Kidney glomerular epithelial cell (primary cell): ENCODE measurements around the gene HOXA9.

ENCODE experiments used
- DNase-seq: peaks from one replicate; lab custom pipeline; 2025; lab: John Stamatoyannopoulos, UW

The HOXA9 gene

DNA sequence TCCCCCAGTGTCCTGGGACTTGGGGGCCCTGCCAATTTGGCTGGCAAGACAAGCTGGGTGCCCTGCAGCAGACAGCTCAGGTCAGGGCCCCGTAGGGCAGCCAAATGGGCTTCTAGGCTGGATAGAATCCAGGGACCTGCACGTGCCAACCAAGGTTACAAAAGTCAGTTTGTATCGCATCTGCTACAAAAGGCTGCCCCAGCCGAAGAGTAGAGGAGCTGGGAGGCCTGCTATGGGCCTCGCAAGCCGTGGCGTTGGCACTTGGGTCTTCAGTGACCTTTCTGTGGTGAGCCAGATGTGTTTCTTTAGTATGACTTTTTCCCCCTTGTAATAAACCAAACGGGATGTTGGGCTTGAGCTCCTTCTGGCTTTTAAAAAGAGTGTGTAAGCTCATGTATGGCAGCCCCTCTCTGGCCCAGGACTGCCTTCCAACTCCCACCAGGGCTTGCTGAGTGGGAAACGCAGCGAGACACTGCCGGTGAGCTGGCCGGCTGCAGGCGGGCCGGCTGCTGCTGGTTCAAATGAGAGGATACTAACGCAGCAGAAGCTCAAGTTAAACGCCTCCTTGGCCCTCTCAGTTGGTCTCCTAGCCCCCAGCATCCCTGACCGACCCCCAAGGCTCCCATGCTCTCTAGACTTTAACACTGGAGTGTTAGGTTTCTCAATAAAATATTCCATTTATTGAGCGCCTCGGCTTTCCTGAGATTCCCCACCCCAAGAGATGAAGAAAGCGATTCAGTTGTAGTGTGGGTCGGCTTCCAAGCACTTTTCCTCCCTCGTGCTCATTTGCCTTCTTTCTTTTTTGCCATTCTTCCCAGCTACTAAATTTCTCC lies 11.8 kb upstream of the HOXA9 start:
- DNase-seq: no peak

DNA sequence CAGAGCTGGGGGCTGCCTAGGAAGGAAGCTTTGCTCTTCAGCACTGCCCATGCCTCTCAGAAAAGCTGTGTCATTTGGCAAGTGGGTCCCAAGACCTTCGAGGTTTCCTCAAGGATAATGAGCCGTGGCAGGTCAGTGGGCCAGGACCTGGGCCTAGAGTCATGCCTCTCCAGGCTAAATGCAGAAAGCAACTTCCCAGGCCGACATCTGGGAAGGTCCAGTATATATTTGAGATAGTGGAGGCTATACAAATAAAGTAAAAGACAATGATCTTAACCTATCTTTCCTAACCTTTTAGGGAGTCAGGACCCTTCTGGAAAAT lies 11.1 kb upstream of the HOXA9 start:
- DNase-seq: no peak

DNA sequence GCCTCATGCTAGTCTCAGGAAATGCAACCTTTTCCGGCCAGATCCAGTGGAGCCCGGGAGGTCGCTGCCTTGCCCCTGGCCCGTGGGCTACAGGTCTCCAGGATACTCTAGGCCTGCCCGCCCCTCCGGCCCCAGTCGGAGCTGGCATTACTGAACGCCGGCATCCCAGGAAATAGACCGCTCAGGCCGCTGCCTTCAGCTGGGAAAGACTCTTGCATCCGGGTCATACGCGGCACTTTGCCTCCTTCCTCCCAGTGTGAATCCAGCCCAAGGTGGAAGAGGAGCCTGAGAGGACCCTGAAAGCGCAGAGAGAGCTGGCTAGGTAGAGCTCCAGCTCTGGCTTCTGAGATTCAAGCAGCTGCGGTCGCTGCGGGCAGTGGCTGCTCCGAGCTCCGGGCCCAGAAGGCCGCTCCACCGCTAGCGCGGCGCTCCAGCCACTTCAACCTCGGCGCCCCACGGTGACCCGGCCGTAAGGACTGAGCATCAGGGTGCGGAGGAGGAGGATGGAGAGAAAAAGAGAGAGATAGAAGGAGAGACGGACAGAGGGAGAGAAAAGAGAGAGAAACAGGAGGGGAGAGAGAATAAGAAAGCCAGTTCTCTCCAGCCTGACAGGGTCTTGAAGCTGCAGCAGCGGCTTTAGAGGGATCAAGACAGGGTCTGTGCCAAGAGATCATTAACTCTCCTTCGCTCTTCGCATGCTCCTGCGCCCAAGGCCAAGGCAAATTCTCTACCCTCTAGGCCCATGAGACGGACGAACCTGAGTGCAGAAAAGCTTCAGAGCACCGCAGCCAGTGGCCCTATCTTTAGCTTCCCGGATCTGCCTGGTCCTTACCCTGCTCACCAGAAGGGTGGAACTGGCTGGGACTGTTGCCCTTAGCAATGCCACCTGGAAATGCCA lies 10.5 kb upstream of the HOXA9 start:
- no peak for DNase-seq

DNA sequence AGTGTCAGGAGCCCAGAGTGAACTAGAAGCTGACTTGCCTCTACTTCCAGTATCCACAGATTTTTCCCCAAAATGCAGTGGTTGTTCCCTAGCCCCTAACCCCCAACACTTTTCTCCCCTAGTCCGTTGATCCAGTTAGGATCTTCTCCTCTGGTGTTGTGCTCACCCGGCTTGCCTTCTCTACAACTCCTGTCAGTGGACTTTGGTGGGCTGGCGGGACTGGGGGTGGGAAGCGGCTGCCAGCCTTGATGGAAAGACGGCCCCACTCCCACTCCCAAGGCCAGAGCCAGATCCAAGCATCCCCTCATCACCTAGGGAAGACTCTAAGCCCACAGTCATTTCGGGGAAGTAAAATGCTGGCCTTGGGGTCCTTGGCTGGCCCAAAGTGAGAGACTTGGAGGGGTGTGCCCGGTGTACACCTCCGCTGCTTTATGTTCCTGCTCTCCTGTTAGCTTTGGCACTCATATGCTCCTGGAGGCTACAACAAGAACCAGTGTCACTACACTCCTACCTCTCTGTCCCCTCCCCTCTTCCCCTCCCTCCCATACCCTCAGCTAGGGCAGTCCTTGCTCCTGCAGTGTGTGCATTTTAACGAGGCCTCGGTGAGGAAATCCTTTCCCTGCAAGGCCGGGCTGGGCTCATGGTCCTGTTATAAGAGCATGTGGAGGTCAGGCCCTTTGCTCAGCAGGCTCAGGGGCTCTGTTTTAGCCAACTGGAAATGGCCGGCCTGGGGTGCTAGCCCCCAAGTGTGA lies 9.7 kb upstream of the HOXA9 start:
- no peak for DNase-seq

DNA sequence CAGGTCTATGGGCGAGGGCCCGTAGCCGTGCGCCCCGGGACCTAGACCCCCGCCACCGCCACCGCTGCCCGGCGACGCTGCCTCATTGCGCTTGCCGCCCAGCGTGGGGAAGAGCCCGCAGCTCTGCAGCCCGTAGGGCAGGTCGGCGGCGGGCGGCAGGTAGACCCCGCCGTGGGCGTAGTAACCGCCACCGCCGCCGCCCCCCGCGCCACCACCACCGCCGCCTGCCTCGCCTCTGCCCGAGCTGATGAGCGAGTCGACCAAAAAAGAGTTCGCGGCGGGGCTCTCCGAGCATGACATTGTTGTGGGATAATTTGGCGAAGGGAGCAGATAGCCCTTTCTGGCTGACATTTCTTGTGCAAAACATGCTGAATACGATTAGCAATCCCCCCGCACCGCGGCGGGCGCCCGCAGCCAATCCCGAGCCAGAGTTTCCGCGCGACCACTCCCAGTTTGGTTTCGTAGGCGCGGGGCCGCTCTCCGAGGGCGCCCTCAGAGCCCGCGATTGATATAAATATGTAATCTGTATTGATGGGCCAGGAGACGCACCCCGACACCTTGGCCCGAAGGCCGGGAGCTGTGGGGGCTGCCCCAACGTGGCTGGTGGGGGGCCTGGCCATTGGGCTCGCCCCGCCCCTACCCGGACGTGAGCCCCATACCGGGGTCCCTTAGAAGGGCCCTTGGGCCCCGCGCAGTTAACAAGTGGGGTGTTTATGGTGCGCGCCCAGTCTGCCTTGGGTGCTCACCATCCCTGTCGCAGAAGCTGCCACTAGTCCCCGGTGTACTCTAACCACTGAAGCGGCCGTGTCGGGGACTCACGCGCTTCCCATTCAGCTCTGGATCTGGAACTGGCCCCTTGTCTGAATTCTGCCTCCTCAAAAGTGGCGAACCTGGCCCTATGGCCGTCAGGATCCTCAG lies 8.9 kb upstream of the HOXA9 start, which contains the start of gene HOXA10:
Gene HOXA10, minus strand, starts transcription at position 365 of the 918 bp plus-strand sequence. Its CDS starts 14 bp downstream, at position 351.
- no peak for DNase-seq

DNA sequence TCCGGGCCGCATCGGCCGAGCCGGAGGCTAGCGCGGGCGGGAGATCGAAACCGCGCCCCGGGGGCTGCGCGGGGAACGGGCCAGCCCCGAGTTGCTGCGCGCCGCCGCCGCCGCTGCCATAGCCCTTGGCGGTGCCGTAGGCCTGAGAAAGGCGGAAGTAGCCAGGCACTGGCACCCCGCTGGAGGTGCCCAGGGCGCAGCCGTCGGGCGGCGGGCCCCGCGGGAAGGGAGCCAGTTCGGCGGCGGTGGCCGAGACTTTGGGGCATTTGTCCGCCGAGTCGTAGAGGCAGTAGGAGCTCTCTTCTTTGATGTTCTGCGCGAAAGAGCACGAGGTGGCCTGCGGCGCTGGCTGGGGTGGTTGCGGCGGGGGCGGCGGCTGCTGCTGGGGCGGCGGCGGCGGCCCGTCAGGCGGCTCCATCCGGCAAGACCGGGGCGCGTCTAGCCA lies 8.2 kb upstream of the HOXA9 start:
- DNase-seq: no peak

DNA sequence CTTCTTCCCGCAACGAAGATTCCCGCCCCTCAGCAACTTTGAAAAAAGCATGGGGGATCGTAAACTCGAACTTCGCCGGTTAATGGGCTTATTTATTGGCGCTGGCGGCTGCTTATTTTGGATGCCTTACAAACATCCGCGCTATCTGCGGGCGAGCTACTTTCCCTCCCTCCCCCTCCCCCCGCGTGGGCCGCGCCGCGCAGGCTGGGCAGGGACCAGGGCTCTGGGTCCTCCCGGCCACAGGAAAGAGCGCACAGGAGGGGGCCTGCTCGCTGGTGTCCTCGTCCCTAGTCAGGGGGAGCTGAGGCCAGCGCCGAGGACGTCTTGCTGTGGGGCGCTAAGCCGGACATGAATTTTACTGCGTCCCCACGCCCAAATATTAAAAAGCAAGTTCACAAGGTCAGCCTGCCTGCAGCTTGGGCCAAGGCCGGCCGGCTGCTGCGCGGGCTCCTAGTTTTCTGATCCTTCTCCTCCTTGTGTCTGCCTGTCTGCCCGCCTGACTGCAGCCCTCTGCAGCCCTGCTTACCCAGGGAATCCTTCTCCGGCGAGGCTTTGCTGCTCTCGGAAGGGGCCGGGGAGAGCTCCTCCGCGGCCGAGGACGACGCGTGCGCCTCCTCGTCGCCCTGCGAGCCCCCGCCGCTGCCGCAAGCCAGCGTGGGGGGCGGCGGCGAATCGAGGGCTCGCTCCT lies 7.6 kb upstream of the HOXA9 start:
- DNase-seq: no peak

DNA sequence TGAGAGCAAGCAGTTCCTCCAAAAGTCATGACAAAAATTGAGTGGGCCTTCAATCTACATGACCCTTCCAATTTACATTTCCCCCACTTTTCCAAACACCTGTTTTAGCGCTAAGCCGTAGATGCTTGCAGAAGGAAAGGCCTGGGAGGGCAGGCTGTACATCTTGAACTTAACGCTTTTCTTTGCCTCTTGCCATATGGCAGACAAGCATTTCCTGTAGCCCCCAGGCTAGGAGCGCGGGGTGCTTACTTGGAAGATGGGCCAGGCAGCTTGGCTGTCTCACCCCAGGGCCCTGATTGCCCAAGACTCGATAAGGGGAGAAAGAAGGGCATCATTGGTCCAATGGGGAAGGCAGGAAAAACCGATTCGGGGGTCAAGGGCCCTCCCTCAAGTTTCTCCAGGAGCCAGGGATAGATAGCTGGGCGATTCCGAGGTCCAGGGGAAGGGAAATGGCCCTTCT lies 7.0 kb upstream of the HOXA9 start:
- no peak for DNase-seq

DNA sequence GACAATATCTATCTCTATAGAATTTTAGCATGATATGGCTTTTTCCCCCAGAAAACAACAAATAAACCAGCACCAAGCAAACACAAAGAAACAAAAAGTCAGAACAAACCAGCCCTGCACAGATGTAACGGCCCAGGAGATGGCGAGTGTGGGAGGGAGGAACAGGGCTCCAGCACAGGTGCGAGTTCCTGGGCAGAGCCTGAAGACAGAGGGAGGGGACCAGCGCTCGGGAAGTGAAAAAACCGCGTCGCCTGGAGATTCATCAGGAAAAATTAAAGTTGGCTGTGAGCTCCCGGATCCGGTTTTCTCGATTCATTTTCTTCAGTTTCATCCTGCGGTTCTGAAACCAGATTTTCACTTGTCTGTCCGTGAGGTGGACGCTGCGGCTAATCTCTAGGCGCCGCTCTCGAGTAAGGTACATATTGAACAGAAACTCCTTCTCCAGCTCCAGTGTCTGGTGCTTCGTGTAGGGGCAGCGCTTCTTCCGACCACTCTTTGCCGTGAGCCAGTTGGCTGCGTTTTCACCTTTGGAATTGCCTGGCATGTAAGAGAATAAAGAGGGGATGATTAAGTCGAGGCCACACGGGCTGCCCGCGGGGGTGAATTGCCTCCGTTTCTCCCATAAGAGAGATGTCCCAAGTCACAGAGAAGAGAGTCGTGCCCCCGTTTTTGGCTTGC lies 6.4 kb upstream of the HOXA9 start:
- no peak for DNase-seq

DNA sequence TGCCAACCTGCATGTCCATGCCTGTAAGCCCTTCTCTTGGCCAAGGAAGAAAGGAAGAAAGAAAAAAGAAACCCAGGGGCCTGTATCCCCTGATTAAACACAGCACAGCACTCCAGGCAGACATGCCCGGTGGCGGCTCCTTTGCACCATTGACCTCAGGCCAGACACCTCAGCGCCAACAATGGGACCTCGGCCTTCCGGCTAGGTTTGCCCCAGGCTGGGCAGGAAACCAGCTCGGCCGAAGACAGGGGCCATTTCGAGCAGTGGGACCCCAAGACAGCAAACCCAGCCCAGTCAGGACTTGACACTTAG lies 5.9 kb upstream of the HOXA9 start:
- DNase-seq: no peak

DNA sequence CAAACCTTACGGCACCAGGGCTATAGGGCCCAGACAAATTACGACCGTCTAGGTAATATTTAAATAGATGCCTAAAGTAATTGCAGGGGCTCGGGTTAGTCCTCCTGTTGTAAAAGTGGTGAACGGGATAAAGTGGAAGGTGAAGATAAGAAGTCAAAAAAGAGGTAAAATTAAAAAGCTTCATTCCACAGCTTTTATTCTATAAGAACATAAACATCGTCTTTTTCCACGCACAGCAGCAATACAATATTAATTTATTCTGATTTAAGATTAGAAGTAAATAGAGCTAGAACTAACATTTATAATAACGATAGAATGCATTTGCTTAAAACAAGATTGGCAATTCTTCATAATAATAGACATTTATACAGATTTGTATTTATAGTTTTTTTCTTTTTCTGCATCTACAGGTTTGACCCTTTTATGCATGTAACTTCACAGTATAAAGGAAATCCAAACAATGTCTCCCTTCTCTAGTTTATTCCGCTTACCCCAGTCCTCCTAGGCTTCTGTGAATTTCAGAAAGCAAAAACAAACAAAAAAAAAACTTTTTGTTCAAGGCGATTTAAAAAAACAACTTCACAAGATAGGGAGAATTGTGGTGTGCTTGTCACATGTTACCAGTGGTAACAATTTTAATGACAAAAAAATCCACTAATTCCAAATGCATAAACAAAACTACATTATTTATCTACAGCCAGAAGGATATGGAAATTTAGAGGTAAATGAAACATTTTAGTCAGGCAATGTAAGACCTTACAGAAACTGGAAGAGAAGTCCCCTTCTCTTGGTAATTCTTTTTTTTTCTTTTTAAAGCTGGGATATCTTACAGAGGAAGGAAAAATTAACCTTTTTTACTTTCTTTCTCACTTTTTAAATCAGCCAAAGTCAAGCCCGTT lies 5.3 kb upstream of the HOXA9 start:
- DNase-seq: no peak

DNA sequence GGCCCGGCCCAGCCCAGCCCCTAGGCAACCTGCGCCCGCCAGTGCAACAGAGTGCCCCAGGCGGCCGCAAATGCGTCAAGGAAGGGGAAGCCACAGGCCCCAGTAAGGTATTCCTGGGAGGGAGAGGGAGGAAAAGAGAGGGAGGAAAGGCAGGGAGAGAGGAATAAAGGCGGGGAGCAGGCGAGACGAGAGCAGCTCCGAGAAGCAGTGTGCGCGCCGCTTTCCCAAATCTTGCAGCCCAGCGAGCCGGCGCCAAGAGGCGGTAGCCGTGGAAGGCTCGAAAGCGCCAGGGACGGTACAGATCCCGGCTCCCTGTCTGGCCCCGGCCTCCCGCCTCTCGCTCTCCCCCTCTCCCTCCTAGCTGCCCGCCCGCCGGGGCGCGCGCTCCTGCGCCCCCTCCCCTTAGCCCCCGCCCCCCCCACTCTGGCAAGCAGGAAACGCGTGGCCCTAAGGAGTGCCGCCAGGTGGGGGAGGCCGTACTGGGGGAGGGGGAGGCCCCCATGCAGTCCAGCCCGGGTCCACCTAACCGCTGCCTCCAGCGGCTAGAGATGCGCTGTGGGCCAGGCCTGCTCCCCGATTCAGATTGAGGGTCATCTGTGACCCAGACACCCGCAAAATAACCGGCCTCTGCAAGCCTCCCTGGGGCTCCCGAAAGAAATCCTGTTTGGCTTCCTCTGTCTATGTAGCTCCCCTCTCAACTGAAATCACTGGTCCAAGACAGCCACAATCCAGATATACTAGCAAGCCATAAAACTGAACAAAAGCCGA lies 4.5 kb upstream of the HOXA9 start:
- no peak for DNase-seq

DNA sequence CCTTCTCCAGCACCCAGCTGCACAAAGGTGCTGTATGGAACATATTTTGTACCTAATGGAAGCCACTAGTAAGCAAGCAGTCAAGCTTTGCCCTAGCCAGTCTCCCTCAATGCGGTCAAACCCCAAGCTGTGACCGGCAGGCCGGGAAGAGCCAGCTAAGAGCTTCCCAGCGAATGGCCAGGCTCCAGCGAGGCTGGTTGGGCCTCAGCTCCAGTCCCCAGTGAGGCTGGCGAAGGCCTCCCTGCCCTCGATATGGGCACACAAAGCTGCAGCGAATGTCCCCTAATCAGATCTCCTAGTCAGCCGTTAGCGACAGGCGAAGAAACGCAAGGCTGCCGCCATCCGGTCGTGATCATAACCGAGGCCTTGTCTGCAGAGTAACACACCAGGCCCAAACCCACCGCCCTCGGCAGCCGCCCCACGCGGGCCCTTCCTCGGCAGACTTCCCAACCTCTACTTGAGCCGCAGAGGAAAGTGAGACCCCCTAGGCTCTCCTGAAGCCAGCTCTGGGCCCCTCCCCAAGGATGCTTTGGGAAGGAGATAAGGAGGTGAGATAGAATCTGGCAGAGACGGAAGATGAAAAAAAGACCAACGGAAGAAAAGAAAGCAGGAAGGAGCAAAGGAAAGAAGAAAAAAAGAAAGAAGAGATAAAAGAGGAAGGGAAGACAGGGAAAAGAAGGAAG lies 3.1 kb upstream of the HOXA9 start:
- no peak for DNase-seq

DNA sequence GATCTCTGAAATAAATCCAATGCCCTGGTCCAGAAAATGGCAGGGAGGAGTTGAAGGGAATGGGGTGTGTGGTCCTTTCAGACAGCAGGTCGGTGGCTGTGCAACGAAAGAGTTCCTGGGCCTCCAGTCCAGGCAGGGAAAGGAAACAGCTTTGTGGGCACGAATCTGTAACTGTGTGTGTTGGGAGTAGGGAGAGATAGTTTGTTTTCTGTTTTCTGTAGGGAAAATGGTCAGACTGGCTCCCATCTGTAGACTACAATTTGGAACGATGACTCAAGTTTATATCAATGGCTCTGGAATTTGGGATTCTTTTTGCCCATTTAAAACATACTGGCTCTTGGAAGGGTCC lies 2.6 kb upstream of the HOXA9 start:
- no peak for DNase-seq

DNA sequence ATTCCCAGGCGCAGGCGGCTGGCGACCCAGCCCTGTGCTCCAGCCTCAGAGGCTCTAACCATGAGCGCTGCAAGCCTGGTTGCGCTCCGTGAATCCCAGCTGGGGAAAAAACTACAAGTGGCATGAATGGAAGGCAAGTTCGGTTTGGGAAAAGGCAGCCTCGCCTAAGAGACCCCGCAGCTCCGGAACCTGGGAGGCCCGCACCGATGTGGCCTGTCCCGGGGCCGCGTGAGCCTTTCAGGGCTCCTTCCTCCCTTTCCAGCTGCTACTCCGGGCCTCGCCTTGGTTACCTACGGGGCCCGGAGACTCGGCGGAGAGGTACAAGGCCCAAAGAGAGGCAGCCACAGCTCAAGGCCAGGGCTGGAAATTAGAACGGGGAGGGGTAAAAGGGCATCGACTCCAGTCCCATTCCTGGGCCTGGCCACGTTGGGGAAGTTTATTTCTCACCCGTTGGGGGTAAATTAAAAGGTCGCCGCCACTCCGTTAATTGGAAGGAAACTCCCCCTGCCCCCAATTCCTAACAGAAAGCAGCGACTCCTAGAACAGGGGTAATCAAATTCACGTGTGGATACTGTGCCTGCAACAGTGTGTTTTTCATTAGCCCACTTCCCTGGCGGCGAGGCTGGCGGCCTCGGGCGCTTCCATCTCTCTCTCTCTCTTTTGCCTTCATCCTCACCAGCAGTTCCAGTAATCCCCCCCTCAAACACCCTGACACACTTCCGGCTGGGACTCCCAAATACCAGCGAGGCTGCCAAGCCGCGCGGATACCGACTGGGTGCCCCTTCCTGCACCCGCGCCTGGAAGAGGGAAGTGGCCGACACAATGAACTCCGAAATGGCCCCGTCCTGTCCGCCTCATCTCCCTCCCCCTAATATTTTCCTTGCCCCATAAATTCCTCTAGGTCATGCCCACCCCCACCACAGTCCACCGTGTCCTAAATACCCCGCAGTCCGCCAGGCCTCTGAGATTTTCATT lies 1.5 kb upstream of the HOXA9 start:
- no peak for DNase-seq

DNA sequence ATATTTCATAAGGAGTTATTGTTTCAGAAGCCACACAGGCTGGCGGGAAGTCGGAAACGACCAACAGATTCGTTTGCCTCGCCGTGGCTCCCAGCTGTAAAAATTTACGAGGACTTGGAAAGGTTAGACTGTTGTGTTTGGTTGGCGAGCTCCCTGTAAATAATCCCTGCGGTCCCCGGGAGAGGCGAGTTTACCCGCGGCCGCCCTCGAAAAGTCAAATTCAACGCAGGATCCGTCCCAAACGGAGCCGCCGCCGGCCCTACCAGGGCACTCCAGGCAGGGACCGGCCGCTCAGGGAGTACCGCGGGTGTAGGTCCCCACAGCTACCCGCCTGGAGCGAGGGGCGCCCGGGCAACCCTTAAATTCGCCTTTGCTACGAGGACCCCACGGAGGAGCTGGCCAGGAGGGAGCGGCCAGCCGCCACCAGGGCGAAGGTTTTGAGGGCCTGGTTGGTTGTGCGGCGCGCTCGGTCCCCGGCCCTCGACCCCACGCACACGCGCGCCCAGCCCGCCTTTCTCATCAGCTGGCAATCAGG lies 726 bp upstream of the HOXA9 start:
- DNase-seq: no peak
